Measurements from ENCODE around the gene ACTL9. TPM values are rescaled to one million over a fixed set of nuclear protein-coding genes. Genes with fewer than 3 reads are reported as not detected.
A peak's percentile ranks its signal among the peaks of the same experiment; 100 is the strongest.

ACTL9 gene
- total RNA-seq, 1 donor from 2014 or later = not detected

- Mint-ChIP-seq H3K4me3 (ENCODE audit: unreplicated experiment) (no peak overlapping the region), H3K36me3 (ENCODE audit: low read depth, unreplicated experiment) (peaks cover 38% of the 10 kb centered on the region), H3K9me3 (ENCODE audit: unreplicated experiment) (peaks cover 56% of the 10 kb centered on the region), H3K27me3 (ENCODE audit: unreplicated experiment) (peaks cover 28% of the 10 kb centered on the region), H3K27ac (ENCODE audit: unreplicated experiment) (peak overlapping the region; percentile 19), H3K4me1 (ENCODE audit: unreplicated experiment) (no peaks in the 10 kb centered on the region)
- DNase-seq (ENCODE audit: low spot score) = no peak
- no peak for TF ChIP-seq CTCF (IDR thresholded peaks at IDR 0.05; ENCODE audit: unreplicated experiment)
Observed at GRCh38 chr19:8695911-8696310, 2.7 kb downstream of the ACTL9 start.

- no peak for TF ChIP-seq CTCF (IDR thresholded peaks at IDR 0.05; ENCODE audit: unreplicated experiment)
- no peaks in the 10 kb centered on the region for H3K4me1 Mint-ChIP-seq (ENCODE audit: unreplicated experiment)
- H3K27ac Mint-ChIP-seq (ENCODE audit: unreplicated experiment) = no peak overlapping the region
- H3K4me3 Mint-ChIP-seq (ENCODE audit: unreplicated experiment) = no peak overlapping the region
- H3K27me3 Mint-ChIP-seq (ENCODE audit: unreplicated experiment) = peaks cover 28% of the 10 kb centered on the region
- H3K36me3 Mint-ChIP-seq (ENCODE audit: low read depth, unreplicated experiment) = peaks cover 38% of the 10 kb centered on the region
- H3K9me3 Mint-ChIP-seq (ENCODE audit: unreplicated experiment) = peaks cover 56% of the 10 kb centered on the region
- DNase-seq (ENCODE audit: low spot score) = no peak
Observed at GRCh38 chr19:8695501-8695900, 3.1 kb downstream of the ACTL9 start.

GRCh38 chr19:8690753-8691539, 7.6 kb downstream of the ACTL9 start:
- H3K4me3 Mint-ChIP-seq (ENCODE audit: unreplicated experiment) = no peak overlapping the region
- H3K9me3 Mint-ChIP-seq (ENCODE audit: unreplicated experiment) = peaks cover 52% of the 10 kb centered on the region
- peaks cover 12% of the 10 kb centered on the region for H3K27me3 Mint-ChIP-seq (ENCODE audit: unreplicated experiment)
- no peak overlapping the region for H3K27ac Mint-ChIP-seq (ENCODE audit: unreplicated experiment)
- H3K4me1 Mint-ChIP-seq (ENCODE audit: unreplicated experiment) = no peaks in the 10 kb centered on the region
- TF ChIP-seq CTCF (IDR thresholded peaks at IDR 0.05; ENCODE audit: unreplicated experiment) = no peak
- no peak for DNase-seq (ENCODE audit: low spot score)
- H3K36me3 Mint-ChIP-seq (ENCODE audit: low read depth, unreplicated experiment) = peaks cover 23% of the 10 kb centered on the region

- no peak for DNase-seq (ENCODE audit: low spot score)
- Mint-ChIP-seq H3K36me3 (ENCODE audit: low read depth, unreplicated experiment) (peaks cover 22% of the 10 kb centered on the region), H3K4me3 (ENCODE audit: unreplicated experiment) (no peak overlapping the region), H3K9me3 (ENCODE audit: unreplicated experiment) (peaks cover 41% of the 10 kb centered on the region), H3K4me1 (ENCODE audit: unreplicated experiment) (no peaks in the 10 kb centered on the region), H3K27me3 (ENCODE audit: unreplicated experiment) (peaks cover 5% of the 10 kb centered on the region), H3K27ac (ENCODE audit: unreplicated experiment) (no peak overlapping the region)
- TF ChIP-seq CTCF (IDR thresholded peaks at IDR 0.05; ENCODE audit: unreplicated experiment) = no peak
Observed at GRCh38 chr19:8688930-8689329, 9.7 kb downstream of the ACTL9 start.

GRCh38 chr19:8686549-8686948, 12.0 kb downstream of the ACTL9 start:
- Mint-ChIP-seq H3K27me3 (ENCODE audit: unreplicated experiment) (peaks cover 4% of the 10 kb centered on the region), H3K9me3 (ENCODE audit: unreplicated experiment) (peaks cover 42% of the 10 kb centered on the region), H3K4me1 (ENCODE audit: unreplicated experiment) (no peaks in the 10 kb centered on the region), H3K36me3 (ENCODE audit: low read depth, unreplicated experiment) (peaks cover 7% of the 10 kb centered on the region), H3K27ac (ENCODE audit: unreplicated experiment) (no peak overlapping the region), H3K4me3 (ENCODE audit: unreplicated experiment) (no peak overlapping the region)
- no peak for DNase-seq (ENCODE audit: low spot score)
- TF ChIP-seq CTCF (IDR thresholded peaks at IDR 0.05; ENCODE audit: unreplicated experiment) = no peak

Measured in endothelial cell (in vitro differentiated cells).